Skin epidermis (tissue), 12 donors: ENCODE results near the gene GRM7.

Experiments used
- H3K27ac ChIP-seq, 21 experiments: fragments of 200-600 bp; sonication (generic) in 11 of 21; one replicate each; pipeline ENCODE4 v1.5.0; 2020; ENCODE audit warnings: mild to moderate bottlenecking in 3 of 21, inconsistent platforms in 2 of 21, moderate library complexity in 2 of 21
- H3K4me3 ChIP-seq, 7 experiments: fragments of 200-600 bp; sonication (generic) in 2 of 7; one replicate each; pipeline ENCODE4 v1.5.0; 2020; ENCODE audit warnings: inconsistent platforms in 2 of 7, mild to moderate bottlenecking in 2 of 7, moderate library complexity in 1 of 7

The GRM7 gene

DNA sequence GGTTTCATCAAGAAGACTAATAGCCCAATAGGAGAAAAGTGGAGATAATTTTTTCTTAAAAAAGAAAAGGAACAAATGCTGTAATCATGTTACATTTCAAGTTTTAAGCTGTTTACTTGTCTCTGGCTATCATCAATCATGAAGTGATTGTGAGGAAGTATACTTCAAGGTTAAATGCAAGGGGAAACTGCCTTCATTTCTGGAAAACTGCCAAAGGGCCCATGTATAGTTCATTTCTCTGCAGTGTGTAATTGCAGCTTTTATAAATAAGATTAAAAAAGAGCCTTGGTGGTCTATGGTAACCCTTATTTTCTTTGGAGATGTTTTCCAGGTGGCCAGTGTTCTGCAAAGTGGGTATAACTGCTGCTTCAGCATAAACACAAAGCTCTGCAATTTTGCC lies 101.9 kb downstream of the GRM7 start:
- H3K27ac ChIP-seq: no peak overlapping the region
- H3K4me3 ChIP-seq: no peak overlapping the region

GRCh38 chr3:6965881-6966280 lies 105.0 kb downstream of the GRM7 start:
- Histone ChIP-seq H3K27ac (no peak overlapping the region), H3K4me3 (no peak overlapping the region)

DNA sequence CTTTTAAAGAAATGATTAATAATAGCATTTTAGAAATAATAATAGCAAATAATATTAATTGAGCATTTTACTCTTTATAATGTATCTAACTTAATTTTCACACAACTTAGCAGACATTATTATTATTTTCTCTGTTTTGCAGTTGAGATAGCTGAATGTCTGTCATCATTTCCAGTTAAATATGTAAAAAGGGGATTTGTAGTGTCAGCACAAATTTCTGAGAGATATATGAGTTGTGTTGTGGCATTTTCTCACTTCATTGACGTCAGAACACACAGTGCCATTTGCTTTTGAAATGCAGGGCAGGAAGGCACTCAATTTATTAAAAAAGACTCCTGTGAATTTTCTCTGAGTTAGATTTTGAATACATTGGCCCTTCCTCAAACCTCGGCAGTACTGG lies 111.0 kb downstream of the GRM7 start:
- no peak overlapping the region for H3K4me3 ChIP-seq
- H3K27ac ChIP-seq: no peak overlapping the region

DNA sequence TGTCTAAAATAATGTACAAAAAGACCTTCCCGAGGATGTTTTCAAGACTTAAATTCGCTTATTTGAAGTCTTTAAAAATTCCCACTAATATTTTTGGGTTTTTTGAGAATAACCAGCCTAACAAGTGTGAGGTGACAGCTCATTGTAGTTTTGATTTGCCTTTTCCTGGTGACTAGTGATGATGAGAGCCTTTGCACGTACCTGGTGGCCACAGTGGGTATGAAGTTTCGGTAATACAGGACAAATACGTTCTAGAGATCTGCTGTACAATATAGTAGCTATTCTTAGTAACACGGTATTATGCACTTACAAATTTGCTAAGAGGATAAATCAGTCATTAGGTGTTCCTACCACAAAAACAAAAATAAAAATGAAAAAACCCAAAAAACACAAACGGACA lies 124.9 kb downstream of the GRM7 start:
- H3K4me3 ChIP-seq: no peak overlapping the region
- no peak overlapping the region for H3K27ac ChIP-seq

GRCh38 chr3:6989608-6990291 lies 128.8 kb downstream of the GRM7 start:
- Histone ChIP-seq H3K27ac (no peak overlapping the region), H3K4me3 (no peak overlapping the region)

DNA sequence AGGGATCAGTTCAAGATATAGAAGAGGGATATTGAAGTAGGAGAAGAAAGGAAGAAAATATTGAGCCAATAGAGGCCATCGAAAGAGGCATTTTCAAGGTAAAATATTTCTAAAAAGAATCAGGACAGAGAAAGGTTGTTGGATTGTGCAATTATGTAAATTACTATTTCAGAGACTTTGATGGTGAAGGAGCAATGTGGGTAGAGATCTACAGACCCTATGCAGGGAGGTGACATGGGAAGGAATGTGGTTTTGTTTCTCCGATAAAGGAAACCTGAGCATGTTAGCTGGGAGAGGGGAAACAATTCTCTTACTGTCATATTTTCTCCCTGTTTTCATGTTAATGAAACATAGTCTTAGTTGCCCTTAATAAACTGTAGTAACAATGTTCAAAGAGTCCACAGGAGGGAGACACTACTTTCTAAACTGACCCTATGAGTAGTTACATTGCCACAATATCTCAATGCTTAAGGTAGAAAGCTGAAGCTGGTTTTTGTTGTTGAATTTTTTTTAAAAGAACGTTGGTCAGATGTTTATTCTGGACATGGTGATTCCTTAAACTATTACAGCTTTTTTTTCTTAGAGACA lies 133.3 kb downstream of the GRM7 start:
- Histone ChIP-seq H3K4me3 (no peak overlapping the region), H3K27ac (no peak overlapping the region)

DNA sequence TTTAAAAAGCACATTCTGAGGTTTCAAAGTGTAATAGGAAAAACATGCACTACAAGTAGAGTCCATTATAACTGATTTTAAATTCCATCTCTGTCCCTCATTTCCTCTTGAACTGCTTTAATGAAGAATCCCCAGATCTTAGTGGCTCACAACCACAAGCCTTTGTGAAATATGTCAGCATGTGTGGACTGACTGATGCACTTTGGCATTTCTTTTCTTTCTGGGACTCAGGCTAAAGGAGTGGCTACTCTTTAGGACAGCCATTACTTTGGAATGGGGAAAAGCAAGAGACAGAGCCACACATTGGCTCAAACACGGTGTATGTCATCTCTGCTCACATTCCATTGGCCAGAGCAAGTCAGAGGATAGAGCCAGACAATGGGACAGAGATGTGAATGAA lies 139.6 kb downstream of the GRM7 start:
- no peak overlapping the region for H3K4me3 ChIP-seq
- no peak overlapping the region for H3K27ac ChIP-seq

DNA sequence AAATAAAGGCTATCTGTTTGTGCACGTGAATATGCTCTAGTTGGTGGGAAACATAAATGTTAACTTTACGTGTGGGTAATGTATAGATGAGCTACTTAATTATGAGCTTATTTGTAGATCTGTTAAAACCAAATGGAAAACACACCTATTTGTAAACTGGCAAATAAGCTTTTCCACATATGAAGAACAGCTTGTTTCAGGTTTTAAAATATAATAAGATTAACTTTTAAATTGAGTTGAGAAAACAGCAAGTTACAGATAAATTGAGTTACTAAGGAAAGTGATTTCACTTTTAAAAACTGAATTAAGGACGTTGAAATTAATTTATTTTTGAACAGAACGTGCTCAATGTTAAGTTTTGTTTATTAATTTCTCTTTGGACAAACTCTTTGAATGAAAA lies 140.5 kb downstream of the GRM7 start:
- Histone ChIP-seq H3K4me3 (no peak overlapping the region), H3K27ac (no peak overlapping the region)

DNA sequence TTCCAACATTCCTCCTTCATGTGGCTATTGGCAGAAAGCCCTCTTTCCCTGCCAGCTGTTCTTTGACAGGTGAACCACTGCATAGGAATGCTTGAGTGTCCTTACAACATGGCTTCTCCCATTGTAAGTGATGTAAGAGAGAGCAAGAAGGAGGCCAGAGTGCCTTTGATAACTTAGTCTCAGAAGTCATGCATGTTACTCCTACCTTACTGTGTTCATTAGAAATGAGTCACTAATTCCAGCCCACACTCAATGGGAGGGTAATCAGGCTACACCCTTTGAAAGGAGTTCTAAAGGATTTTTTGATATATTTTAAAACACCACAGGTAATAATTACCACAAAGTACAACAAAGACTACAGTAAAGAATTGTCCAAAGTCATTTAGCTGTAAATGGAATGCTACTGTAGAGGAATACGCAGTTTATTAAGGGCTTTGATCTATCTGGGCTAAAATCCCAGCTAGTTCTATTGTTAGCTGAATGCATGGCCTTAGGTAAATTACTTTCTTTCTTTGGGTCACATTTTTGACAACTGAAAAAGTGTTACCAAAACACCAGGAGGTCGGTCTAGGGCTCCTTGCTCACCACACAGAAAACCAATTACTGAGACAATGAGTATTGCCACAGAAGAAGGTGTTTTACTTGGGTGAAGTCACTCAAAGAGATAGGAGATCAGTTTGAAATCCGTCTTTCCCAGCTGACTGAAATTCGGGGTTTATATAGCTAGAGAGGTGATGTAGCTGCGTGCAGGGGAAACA lies 154.9 kb downstream of the GRM7 start:
- Histone ChIP-seq H3K27ac (no peak overlapping the region), H3K4me3 (no peak overlapping the region)

- Histone ChIP-seq H3K4me3 (no peak overlapping the region), H3K27ac (no peak overlapping the region)
Measured at GRCh38 chr3:7025581-7026300, 164.8 kb downstream of the GRM7 start.

DNA sequence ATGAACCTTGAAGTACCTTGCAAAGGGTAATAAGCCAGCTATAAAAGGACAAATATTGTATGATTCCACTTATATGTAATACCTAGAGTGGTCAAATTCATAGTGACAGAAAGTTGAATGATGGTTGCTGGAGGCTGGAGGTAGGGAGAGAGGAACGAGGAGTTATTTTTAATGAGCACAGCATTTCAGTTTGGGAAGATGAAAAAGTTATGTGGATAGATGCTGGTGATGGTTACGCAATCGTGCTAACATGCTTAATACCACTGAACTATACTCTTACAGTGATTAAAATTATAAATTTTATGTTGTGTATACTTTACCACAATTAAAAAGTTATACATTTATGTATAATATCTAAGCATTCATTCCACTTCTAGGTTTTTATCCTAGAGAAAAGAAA lies 168.6 kb downstream of the GRM7 start:
- no peak overlapping the region for H3K4me3 ChIP-seq
- no peak overlapping the region for H3K27ac ChIP-seq

- H3K4me3 ChIP-seq: no peak overlapping the region
- no peak overlapping the region for H3K27ac ChIP-seq
Measured at GRCh38 chr3:7038394-7038793, 177.5 kb downstream of the GRM7 start.

DNA sequence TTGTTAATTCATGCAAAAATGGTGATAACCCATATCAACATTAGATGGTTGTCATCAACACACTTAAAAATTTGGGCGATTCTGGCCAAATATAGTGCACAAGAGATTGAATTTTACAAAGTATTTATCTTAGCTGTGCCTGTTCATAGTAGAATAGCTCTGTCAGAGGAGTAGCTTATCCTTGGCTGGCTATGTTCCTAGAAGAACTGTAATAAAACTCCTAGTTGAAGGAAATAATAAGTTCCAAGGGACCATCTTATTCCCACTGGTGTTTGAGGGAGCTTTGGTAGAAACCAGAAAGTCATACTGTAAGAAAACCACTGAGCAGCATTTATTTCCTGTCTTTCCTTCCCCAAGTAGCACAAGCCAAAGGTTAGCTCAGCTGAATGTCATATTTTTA lies 201.8 kb downstream of the GRM7 start:
- no peak overlapping the region for H3K4me3 ChIP-seq
- no peak overlapping the region for H3K27ac ChIP-seq

DNA sequence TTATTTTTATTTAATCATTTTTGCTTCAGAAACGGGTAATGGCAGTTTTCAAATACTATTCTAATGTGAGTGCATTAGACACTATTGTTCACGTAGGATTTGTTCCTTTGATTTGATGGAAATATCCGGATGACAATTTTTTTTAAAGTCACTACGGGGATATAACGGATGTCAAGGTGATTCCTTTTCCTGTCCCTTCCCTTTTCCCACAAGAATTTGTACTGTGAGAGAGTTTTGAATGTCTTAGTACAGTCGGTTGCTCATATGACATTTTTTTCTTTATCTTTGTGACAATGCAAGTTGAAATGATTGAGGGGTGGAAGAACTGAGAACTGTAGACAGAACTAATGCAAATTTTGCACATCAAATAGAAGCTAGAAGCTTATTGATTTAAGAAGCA lies 209.5 kb downstream of the GRM7 start:
- no peak overlapping the region for H3K4me3 ChIP-seq
- H3K27ac ChIP-seq: no peak overlapping the region

- Histone ChIP-seq H3K4me3 (no peak overlapping the region), H3K27ac (no peak overlapping the region)
Measured at GRCh38 chr3:7074217-7074616, 213.3 kb downstream of the GRM7 start.

- Histone ChIP-seq H3K27ac (no peak overlapping the region), H3K4me3 (no peak overlapping the region)
Measured at GRCh38 chr3:7075117-7075516, 214.2 kb downstream of the GRM7 start.

DNA sequence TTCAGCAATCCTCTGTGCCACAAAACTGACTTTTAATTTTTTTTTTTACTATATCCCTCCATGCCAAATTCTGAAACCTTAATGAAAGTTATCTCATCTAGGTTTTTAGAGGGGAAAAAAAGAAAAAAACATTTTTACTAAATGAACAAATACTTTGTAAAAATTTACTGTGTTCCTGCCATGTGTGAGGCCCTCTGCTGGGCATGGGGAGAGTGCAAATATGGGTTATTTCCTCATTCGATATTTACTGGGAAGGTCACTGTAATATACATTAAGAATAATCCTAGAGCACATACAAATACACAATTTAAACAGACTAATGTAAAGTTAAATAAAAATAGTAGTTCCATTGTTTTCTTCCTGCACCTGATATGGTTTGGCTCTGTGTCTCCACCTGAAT lies 215.0 kb downstream of the GRM7 start:
- Histone ChIP-seq H3K27ac (no peak overlapping the region), H3K4me3 (no peak overlapping the region)

DNA sequence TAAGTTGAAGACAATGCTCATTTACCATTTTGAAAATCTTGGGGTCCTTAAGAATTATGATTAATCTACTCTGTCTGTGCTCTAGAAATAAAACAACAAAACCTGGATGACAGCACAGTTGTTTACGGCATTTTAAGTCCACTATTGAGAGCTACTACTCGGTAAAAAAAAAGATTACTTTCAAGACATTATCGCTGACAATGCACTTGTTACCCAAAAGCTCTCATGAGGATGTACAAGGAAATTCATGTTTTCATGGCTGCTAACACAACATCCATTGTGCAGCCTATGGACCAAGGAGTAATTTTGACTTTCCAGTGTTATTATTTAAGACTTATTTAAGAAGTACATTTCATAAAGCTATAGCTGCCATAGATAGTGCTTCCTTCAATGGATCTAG lies 221.3 kb downstream of the GRM7 start:
- H3K27ac ChIP-seq: no peak overlapping the region
- no peak overlapping the region for H3K4me3 ChIP-seq

- Histone ChIP-seq H3K27ac (no peak overlapping the region), H3K4me3 (no peak overlapping the region)
Measured at GRCh38 chr3:7086417-7086816, 225.5 kb downstream of the GRM7 start.

- no peak overlapping the region for H3K27ac ChIP-seq
- H3K4me3 ChIP-seq: no peak overlapping the region
Measured at GRCh38 chr3:7095116-7095515, 234.2 kb downstream of the GRM7 start.

- Histone ChIP-seq H3K4me3 (no peak overlapping the region), H3K27ac (no peak overlapping the region)
Measured at GRCh38 chr3:7100136-7100535, 239.2 kb downstream of the GRM7 start.
